NCI-H345 (cell line): ENCODE results near the gene RAB11FIP3.

Experiments used
- DNase-seq: peaks from one replicate; lab custom pipeline; 2025; lab: John Stamatoyannopoulos, UW

Gene RAB11FIP3

DNA sequence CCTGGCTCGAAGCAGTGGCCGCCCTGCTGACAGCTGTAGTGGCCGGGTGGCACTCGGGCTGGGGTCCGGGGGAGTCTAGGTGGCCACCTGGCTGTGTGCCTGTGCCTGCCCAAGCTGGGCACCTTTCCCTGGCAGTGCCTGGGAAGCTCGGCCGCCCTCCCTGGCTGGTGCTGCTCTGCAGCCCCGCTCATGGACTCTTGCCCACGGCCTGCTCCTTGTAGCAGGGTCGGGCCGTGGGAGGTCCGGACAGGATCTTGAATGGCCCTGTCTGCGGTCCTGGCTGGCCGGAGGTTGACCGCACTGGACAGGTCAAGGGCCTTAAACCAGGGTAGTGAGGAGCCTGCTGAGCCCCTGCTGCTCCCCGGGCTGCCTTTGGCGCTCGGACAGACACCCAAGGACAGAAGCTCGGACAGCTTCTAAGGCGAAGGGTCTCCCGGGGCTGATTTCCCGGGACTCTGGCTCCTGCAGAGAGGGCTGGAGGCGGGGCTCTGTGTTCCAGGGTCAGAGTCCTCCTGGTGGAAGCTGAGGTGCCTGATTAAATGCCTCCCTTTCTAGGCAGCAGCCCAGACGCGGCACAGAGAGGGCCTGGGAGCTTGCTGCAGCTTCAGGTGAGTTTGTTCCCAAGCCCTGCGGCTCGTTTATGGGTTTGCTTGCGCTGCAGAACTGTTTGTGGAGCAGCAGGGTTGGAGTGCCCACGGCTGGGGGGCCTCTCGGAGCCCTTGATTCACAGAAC lies 108.1 kb downstream of the RAB11FIP3 start:
- peak; percentile 27 for DNase-seq

DNA sequence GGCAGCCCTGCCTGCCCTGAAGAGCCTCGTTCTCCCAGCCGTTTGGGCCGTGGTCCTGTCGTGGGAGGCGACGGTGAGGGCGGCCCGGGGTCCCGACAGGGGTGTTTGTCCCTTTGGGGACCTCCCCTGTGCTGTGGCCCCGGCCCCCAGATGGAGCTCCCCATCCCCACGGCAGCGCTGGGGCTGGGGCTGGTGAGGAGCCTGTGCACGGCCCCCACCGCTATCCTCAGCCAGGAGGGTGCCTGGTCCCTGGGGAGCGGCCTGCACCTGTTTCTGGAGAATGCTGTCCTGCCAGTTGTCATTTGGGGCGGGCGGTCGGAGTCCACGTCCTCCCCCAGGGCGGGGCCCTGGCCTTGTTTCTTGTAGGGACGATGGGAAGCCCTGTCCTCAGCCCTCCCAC lies 108.7 kb downstream of the RAB11FIP3 start:
- DNase-seq = peak; percentile 34

GRCh38 chr16:534856-535445 lies 109.5 kb downstream of the RAB11FIP3 start:
- no peak for DNase-seq

DNA sequence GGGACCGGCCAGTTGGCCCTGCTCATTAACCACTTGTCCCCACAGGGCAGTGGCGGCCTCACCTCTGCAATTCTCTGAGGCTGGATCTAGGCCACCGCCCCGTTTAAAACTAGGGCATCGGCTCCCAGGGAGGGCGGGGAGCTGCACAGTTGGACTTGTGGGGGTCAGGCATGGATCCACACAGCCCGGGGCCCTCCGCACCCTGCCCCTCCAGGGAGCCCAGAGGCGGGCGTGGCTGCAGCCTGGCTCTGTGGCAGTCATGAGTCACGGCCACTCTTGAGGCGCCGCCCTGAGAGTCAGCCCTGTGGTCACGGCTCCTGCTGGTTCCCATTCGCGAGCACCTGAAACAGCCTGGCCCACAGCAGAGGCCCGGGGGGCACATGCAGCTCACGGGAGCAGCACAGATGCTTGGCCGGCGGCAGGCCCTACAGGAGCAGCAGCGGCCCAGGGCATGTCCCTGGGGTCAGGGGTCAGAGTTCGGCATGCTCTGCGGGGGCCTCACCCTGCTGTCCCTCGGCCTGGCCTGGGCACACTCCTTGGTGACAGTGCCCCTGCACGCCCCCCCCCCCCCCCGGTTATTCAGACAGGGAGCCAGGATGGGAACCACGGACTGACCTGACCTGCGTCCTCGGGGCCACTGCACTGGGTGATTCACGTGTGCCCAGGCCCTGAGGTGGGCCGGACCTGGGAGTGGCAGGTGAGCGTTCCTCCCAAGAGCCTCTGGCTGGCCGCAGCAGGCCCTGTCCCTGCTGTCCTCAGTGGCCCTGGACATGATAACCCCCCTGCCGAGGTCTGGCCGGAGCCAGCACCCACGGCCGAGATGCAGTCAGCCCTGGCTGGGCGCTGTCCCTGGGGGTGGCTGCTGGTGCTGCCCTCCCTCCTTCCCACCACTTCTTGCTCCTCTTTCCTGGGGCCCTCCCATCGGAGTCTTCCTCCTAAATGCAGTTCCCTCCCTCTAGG lies 110.3 kb downstream of the RAB11FIP3 start:
- no peak for DNase-seq

- no peak for DNase-seq
Observed at GRCh38 chr16:536746-537145, 111.3 kb downstream of the RAB11FIP3 start.

- no peak for DNase-seq
Observed at GRCh38 chr16:537415-538335, 112.2 kb downstream of the RAB11FIP3 start.

- DNase-seq = no peak
Observed at GRCh38 chr16:539901-540530, 114.6 kb downstream of the RAB11FIP3 start.

DNA sequence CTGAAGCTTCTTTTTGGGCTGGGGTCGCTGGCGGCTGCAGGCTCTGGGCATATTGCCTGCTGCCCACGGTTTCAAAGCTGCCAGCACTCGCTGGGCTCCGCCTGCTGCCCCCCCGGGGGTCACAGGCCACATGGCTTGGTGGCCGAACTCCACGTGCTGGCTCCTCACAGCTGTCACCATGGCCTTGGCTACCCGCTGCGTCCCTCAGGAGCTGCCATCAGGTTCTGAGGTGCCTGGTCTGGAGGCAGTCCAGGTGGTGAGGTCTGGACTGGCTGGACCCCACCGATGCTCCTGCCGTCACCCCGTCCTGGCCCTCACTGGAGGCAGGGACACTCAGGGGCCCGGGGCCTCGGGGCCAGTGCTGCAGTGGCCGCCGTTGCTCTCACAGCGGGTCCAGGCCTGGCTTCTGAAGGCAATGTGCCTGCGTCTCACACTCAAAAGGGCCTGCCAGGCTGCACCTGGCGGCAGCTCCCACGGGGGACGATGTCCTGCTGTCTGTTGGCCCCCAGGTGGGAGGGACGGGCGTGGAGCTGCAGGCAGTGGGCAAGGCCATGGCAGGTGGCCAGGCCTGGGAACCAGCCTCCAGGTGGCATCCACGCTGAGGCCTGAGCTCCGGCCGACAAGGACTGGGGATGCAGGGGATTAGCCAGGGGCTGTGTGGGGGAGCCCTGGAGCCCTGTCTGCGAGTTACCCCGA lies 115.3 kb downstream of the RAB11FIP3 start:
- no peak for DNase-seq

DNA sequence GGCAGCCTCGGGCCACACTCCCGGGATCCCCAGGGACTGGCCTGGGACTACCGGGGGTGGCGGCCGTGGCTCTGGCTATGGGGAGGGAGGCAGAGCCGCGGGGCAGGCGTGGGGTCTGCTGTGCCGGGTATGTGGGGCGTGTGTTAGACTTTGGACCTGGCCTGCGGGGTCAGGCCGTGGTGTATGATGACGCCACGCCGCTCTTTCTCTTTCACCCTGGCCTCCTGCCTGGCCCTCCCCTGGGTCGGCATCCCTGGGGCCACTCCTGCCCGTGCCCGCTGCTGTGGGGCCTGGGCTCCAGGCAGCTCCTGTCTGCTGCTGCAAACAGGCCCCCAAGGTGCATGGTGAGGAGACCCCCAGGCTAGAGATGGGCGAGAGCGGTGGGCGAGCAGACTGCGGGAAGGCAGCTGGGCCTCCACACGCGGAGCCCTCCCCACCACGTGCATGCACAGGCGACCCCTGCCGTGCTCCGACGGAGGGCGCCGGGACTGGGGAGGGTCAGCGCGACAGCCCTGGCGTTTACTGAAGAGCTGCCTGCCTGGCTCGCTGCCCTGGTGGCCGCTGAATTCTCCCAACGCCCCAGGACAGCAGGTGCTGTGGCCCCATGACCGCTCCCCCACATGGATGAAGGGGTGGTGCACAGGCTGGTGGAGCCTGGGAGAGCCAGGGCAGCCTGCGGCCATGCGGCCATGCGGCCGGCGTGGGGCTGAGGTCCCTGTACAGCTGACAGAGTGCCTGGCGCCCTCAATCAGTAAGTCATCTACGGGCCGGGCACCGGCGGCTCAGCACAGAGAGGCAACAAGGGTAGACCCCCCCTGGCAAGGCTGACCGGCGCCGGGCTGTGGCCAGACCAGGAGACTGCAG lies 118.1 kb downstream of the RAB11FIP3 start:
- no peak for DNase-seq

DNA sequence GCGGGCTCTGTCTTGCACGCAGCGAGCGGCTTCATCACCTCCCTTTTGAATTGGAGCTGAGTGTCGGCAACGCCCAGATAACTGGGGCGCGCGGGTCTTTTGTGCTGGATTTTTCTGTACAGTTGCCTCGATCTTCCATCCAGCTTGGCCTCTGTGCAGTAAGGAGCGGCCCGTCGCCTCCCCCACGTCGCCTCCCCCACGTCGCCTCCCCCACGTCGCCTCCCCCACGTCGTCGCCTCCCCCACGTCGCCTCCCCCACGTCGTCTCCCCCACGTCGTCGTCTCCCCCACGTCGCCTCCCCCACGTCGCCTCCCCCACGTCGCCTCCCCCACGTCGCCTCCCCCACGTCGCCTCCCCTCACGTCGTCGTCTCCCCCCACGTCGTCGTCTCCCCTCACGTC lies 119.1 kb downstream of the RAB11FIP3 start:
- no peak for DNase-seq

DNA sequence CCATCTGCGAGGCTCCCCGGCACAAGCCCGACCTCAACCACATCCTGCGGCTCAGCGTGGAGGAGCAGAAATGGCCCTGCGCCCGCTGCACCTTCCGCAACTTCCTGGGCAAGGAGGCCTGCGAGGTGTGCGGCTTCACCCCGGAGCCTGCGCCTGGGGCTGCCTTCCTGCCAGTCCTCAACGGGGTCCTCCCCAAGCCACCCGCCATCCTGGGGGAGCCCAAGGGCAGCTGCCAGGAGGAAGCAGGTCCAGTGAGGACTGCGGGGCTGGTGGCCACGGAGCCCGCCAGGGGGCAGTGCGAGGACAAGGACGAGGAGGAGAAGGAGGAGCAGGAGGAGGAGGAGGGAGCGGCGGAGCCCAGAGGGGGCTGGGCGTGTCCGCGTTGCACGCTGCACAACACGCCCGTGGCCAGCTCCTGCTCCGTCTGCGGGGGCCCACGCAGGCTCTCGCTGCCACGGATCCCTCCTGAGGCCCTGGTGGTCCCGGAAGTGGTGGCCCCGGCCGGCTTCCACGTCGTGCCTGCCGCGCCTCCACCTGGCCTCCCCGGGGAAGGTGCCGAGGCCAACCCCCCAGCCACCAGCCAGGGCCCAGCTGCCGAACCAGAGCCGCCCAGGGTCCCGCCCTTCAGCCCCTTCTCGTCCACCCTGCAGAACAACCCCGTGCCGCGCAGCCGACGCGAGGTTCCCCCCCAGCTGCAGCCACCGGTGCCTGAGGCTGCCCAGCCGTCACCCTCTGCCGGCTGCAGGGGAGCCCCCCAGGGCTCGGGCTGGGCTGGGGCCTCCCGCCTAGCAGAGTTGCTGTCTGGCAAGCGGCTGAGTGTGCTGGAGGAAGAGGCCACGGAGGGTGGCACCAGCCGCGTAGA lies 121.7 kb downstream of the RAB11FIP3 start:
- DNase-seq = peak; percentile 67

DNA sequence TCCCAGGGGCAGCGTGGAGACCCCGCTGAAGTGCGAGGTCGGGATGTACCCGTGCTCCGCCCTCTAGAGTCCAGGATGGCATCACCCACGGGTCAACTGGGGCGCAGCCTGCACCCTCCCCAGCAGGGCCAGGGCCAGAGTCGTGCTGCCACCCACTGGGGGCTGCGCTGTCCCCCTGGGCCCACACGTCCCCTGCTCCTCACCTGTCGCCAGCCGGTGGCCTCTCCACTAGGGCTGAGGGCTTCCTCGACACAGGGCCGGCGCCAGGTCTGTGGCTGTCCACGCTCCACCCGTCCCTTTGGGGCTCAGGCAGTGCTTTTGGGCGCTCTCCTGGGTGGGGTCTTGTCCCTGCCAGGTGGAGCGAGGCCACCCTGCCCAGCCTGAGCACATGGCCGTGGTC lies 123.1 kb downstream of the RAB11FIP3 start:
- DNase-seq = no peak

GRCh38 chr16:549544-550263 lies 124.3 kb downstream of the RAB11FIP3 start:
- no peak for DNase-seq

GRCh38 chr16:551210-551609 lies 125.8 kb downstream of the RAB11FIP3 start:
- DNase-seq = no peak

DNA sequence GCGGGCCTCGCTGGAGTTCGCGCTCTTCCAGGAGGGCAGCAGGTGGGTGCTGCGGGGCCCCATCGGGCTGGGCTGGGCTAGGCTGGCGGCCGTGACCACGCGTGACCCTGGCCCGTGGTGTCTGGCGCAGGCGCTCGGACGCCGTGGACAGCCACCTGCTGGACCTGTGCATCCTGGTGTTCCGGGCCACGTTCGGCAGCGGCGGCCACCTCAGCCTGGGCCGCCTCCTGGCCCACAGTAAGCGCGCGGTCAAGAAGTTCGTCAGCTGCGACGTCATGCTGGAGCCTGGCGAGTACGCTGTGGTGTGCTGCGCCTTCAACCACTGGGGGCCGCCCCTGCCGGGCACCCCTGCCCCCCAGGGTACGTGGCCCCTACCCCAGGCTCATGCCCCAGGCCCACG lies 126.7 kb downstream of the RAB11FIP3 start:
- no peak for DNase-seq

DNA sequence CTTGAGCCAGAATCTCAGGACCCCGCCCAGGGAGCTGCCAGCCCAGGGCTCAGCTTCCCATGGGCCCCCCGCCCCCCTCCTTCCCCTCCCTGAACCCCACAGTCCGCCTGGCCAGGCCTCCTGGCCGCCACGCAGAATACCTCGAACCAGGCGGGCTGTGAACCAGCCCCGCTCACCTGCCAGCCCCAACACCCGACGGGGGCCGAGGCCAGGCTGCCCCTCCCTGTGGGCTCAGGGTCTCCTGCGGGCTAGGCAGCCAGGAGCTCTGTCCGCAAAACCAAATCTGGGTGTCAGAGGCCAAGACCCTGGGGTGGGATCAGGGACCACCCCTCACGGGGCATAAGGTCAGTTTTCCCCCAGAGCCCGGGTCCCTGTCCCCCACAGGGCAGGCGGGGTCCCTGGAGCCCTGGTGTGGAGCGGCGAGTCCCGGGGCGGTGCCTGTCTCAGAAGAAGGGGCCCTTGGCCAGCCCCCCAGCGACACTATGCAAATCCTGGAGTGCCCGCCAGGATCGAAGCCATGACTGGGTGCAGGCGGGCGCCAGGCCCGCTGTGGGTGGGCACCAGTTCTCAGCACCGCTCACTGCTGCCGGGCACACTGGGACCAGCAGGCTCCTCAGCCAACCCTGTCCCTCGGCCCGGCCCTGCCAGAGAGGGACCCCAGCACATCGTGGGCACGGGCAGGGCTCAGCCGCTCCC lies 128.3 kb downstream of the RAB11FIP3 start:
- DNase-seq = no peak

GRCh38 chr16:554297-554621 lies 128.8 kb downstream of the RAB11FIP3 start:
- no peak for DNase-seq
